Left hindlimb (tissue), 1 donor: ENCODE measurements around the gene FAM222A.
"Not testable (repeated sequence)": the region's sequence is repeated elsewhere in the genome, so short reads cannot be mapped to it uniquely, and the experiment has no call there.

Experiments used
- DNase-seq: peaks from one replicate; pipeline ENCODE4 v3.0.0-alpha.2; 2018

The FAM222A gene

DNA sequence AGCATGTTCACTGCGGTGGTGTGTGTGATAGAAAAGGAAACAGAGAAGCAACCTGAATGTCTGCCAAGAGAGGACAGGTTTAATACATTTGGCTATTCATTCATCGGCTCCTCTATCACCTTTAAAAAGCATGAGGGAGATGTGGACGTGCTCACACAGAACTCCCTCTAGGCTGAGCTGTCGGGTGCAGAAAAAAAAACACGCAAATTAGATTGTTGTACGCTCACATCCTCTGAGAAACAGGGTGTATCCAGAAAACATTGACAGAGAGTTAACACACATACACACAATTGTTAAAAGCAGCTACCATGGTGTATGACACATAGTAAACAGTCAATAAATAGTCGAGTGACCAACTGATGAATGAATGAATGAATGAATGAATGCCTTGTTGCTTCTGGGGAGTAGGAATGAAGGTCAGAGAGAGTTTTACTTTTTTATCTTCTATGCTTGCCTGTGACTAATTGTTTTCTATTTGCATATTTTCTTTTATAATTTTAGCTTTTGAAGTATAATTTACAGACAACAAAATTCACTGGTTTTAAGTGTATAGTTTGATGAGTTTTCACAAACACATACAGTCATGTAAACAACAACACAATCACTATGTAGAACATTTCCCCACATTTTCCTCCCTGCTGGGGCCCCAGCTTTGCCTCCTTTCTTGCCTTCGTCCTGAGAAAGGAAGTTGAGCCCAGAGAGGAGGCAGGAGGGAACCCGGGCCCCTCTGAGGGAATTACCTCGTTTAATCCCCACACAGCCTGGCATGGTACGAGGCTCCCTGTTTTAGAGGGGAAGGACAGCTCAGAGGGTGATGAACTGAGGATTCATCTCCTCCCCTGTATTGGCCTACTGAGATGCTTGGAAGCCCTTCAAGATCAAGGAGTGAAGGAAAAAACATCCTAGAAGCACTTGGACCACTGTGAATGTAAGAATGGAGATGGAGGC lies 19.7 kb upstream of the FAM222A start:
- no peak for DNase-seq

DNA sequence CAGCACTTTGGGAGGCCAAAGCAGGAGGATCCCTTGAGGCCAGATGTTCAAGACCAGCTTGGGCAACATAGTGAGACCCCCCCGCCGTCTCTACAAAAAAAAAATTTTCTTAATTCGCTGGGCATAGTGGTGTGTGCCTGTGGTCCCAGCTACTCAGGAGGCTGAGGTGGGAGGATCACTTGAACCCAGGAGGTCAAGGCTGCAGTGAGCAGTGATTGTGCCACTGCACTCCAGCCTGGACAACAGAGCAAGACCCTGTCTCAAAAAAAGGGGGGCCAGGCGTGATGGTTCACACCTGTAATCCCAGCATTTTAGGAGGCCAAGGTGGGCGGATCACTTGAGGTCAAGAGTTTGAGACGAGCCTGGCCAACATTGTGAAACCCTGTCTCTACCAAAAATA lies 19.0 kb upstream of the FAM222A start:
- DNase-seq: not testable (repeated sequence)

DNA sequence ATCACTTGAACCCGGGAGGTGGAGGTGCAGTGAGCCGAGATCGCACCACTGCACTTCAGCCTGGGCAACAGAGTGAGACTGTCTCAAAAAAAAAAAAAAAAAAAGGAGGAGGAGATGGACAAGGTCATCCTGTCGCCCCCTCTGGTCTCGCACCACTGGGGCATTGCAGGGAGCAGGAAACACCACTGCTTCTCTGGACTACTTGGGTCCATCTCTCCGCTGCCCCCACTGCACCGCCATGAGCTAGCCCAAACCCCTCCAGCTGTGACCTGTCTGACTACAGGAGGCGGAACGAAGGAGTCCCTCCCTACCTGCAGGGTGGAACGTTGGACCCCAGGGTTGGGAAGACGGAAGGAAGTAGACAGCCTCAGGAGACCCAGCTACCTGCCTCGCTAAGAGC lies 18.2 kb upstream of the FAM222A start:
- DNase-seq: no peak

DNA sequence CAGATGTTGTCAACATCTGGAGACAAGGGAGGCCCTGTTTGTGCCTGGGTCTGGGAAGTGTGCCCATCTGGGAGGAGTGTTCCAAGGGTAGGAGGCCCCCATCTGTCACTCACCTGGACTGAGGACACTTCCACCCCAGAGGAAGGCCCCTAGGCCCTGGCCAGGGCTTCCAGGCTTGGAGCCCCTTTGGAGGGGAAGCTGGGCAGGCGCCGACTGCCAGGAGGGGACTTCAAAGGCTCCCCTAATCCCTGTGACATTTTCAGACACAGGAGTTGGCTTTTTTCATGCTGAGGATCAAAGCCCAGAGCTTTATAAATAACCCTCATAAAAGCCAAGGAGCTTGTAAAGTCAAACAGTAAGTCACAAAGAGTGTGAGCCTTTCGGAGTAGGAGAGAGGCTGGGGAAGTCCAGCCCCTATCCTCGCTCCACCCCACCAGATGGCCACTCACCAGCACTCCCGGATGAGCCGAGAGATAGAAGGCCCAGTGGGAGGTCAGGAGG lies 17.6 kb upstream of the FAM222A start:
- no peak for DNase-seq

DNA sequence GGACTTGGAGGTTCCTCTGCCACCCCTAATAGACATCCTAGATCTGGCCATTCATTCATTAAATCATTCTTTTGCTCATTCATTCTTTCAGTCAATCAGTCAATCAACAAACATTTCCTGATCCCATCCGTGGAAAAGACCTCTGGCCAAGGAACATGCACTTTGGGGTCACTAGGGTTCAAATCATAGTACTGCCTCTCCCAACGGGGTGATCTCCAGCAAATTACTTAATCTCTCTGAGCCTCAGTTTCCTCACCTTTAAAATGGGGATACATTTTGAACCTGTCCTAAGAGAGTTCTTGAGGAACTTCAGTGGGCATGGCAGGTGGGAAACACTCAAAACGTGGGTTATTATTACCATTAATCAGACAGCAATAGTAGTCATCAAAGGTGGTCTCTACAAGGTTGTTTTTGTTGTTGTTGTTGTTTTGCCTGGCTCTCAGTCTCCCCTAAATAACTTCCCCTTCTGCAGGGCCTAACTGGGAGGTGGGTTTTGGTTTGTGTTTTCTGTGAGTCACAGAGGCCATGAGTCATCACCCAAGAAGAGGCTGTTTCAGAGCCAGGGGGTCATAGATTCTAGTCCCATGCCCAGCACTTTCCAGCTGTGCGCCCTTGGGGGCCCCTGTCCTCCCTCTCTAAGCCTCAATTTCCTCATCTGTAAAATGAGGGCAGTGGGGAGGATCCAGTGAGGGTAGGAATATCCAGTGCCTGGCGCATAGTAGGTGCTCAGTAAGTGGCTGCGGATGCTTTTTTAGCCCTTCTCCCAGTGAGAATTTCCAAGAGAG lies 16.9 kb upstream of the FAM222A start:
- no peak for DNase-seq

DNA sequence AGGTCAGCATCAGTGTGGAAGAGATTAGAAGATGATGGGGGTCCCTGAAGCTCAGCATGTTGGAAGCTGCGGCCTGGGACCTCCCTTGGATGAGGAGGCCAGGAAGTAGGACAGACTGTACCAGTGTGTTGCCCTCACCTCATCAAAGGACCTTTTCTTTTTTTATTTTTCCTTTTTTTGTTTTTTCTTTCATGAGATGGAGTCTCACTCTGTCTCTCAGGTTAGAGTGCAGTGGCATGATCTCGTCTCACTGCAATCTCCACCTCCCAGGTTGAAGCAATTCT lies 16.4 kb upstream of the FAM222A start:
- no peak for DNase-seq

DNA sequence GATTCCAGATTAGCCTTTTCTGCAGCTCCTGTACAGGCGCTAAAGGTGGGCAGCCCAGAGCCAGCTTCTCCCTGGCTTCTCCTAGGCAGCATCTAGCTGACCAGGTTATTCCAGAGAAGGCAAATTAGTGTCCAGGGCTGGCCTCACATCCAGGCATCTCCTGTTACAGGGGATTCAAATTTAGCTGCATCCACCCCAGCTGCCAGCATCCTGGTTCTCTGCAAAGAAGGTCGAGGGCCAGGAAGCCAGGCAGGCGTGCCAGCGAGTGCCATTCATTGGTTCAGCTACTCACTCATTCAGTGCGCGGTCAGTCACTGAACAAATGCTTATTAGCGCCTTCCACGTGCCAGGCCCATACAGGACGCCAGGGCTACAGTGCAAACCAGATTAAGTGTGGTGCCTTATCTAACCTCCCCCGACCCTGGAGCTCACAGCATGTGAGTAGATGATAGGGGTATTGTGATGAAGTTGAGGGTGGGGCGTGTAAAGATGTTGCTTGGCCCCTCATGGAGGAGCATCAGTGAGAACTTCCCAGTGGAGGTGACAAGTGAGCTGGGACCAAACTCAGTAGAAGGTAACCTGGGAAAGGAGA lies 15.7 kb upstream of the FAM222A start:
- DNase-seq: no peak

DNA sequence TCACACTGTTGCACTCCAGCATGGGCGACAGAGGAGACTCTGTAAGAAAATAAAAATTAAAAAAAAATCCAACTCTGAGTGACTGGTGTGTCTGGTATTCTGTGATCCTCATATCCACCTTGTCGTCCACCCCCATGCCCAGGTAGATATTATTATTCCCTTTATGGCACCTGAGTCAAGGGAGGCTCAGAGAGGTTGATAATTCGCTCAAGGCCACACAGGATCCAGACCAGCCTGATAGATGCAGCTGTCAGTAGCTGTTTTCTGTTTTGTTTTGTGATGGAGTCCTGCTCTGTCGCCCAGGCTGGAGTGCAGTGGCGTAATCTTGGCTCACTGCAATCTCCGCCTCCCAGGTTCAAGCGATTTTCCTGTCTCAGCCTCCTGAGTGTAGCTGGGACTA lies 14.8 kb upstream of the FAM222A start:
- no peak for DNase-seq

DNA sequence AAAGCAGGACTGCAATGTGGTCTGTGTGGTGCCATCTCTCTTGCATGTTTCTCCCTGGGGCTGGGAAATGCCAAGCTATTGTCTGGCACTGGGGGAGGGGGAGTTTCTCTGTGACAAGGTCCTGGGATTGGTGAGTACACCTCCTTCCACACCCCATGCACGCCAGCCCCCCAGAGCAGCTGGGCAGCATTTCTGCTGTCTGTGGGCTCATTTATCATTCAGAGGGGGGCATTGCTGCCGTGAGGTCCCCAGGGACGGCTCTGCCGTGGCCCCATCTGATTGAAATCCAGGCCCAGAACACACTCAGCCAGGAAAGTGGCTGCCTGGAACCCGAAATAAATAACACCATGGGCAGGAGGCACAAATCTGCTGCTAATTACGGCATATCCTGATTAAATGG lies 12.6 kb upstream of the FAM222A start:
- no peak for DNase-seq

DNA sequence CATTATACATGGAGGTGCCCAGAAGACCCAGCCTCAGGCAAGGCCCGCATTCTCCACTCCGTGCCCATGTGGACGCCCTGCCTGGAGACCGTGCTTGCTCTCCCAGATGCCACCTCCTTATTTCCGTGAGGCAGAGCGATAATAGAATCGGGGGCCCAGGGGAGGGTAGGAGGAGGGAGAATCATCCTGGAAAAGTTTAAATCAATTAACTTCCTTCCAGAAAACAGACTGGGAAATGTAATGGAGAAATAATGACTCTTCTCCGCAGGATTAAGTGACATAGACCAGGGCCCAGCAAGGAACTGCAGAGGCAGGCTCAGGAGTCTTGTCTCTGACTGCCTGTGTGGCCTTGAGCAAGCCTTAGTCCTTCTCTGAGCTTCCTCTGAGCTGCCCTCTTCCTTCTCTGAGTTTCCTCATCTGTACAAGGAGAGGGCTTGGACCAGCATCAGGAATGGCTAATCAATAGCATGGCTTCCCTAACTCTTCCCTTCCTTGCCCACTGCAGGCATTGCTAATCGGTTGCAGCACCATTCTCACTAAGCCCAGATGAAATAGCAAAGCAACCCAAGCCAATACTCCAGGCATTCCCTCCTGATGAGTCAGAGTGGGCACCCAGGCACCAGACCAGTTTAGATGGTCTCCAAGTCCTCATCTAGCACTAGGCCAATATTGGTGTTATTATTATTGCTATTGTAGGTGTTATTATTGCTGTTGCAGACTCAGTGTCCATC lies 11.3 kb upstream of the FAM222A start:
- no peak for DNase-seq

DNA sequence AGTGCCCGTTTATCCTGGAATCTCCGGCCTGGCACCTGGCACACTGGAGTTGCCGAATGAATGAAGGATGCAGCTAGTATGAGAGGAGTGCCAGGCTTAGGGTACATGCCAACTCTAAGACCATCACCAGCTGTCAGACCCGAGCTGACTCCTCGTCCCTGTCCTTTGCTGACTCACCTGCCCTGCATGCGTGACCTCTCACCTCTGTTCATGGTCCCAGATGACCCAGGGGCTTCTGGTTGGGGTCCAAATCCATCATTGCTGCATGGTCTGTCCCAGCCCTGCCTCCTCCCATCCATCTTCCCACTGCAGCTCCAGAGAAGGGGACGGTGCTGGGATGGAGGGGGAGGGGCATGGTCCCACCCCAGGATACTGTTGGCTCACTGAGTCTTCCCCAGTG lies 9.9 kb upstream of the FAM222A start:
- no peak for DNase-seq

DNA sequence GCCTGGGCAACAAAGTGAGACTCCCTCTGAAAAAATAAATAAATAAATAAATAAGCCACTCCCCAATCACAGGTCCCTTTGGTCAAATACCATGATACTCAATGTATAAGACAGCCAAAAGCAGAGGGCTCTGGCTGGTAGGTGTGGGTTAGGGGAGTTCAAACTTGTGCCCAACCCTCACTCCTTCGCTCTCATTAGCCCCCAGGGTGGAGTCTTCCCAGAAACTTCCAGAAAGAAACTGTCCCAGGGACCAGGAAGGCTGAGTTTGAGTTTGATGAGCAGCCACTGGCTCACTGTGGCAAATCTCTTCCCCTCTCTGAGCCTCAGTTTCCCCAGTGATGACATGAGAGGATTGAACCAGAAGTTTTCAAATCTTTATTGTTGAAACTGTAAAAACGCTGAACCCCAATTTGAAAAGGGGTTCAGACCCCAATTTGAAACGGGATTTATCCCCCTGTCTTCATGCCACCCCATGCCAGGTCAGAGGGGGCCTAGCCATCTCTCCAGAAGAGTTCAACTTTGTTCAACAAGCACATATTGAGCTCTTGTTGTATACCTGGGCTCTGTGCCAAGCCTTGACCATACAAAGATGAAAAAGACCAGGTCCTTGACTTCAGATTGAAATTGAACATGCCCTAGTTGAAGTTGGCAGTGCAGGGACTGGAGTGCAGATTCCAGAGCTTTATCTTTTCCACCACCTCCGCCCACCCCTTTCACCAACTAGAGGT lies 9.1 kb upstream of the FAM222A start:
- no peak for DNase-seq

DNA sequence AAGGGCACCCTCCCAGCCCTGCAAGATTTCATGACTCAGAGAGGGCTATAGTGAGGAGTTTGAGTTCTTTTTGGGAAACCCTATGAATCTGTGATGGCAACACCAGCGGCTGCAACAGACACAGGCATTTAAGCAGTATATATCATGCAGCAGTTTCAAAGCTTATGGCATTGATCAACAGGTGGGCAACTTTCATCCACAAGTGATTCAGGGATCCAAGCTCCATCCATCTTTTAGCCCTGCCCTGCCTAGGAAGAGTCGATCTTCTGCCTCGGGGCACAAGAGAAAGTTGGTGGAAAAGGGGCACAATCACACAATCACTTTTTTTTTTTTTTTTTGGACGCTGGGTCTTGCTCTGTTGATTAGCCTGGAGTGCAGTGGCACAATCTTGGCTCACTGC lies 8.3 kb upstream of the FAM222A start:
- DNase-seq: no peak

DNA sequence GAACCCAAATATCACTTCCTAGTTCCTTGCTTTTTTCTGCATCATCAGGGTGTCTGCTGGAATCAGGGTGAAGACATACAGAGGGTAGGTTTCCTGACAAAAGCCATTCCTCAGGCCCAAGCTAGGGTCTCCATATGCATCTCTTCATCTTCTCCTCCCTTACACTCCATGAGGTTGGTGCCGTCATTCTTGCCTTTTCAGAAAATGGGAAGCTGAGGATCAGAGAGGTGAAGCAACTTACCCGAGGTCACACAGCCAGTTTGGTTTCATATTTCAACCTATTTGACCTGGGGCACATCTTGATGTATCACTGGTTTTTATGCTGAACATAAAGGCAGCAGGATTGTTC lies 7.3 kb upstream of the FAM222A start:
- no peak for DNase-seq

DNA sequence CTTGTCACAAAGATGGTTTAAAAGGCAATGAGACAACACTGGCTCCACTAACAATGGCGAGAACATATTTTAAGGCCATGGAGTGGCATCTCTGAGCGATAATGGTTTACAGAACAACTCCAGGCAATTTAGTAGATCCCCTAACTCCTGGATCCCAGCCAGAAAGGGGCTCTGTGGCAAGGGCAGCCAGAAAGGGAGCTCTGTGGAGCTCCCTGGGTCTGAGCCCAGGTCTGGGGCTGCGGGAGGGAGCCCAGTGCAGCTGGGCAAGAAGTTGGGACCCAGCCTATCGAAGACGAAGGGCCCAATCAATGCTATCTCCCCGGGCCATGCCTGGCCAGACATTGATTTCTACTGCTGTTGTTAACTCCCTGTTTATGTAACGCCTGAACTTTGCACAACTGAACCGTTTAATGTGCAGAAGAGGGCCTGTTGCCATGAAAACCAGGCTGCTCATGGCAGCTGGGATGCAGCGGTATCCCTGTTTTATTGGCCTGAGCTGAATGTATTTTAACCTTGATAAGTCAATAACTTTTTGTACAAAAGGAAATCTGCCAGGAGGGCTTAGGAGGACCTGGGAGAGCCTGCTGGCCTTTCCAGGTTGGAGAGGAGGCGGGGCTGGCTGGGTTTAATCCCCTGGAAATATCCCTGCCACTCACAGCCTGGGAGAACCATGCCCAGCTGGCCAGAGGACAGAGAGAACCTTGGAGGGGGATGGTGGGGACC lies 6.7 kb upstream of the FAM222A start:
- no peak for DNase-seq

DNA sequence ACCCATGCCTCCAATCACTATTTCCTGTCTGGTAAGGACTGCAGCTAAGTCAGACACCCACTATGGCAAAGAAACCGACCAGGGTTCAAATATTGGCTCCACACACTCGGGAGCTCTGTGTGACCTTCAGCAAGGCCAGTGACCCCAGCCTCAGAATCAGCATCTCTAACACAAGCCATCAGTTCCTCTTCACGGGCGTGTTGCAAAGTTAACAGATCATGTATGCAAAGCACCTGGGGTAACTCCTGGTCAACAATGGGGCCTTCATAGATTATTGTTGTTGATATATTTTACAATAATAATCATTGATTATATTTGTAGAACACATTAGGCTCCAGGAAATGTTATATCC lies 6.2 kb upstream of the FAM222A start:
- no peak for DNase-seq

DNA sequence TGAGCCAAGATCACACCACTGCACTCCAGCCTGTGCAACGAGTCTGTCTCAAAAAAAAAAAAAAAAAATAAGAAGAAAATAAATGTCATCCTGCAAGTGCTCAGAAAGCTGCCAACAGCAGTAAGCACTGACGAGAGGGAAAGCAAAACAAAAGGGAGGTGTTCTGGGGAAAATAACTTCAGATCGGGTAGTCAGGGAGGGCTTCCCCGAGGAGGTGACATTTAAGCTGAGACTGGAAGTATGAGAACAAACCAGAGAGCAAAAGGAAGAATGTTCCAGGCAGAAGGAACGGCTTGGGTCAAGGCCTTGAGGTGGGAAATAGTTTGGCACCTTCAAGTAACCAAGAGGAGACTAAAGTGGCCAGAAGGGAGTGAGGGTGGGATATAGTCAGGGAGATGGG lies 4.7 kb upstream of the FAM222A start:
- DNase-seq: no peak

DNA sequence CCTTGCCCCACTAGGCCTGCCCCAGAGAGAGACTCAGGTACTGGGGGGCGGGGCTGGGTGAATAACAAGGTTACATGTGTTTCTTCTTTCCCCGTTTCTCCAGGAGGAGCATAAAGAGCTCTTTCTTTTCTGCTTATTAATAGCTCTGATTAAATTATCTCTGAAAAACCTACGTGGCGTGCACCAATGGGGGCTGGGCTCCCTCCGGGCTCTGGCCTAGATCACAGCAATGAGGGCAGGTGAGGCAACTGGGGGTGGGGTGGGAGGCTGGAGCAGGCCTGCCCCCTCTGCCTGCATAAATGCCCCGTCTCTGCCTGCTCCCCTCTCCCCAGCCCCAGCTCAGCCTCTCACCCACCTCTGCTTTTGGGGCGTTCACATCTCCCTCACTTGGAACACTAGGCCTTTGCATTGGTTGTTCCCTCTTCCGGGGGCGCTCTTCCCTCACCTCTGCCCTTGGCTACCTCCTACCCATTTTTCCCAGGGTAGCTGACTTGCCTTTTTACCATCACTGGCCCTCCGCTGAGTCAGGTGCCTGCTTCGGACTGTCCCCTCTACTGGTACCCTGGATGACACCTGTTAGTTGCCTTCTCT lies 4.1 kb upstream of the FAM222A start:
- no peak for DNase-seq

DNA sequence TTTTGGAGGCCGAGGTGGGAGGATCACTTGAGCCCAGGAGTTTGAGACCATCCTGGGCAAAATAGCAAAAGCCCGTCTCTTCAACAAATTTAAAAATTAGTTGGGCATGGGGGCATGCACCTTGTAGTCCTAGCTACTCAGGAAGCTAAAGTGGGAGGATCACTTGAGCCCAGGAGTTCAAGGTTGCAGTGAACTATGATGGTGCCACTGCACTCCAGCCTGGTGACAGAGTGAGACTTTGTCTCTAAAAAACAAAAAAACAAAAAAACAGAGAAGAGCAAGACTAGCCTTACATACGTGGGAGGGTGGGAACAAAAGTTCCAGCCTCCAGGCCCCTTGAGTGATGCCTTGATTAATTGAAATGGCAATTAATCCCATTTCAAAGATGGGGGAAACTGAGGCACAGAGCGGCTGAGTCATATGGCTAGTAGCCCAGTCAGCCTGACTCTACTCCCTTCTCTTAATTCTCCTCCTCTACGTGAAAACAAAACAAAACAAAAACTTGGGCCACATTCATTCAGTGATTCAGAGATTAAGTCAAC lies 3.3 kb upstream of the FAM222A start:
- no peak for DNase-seq

DNA sequence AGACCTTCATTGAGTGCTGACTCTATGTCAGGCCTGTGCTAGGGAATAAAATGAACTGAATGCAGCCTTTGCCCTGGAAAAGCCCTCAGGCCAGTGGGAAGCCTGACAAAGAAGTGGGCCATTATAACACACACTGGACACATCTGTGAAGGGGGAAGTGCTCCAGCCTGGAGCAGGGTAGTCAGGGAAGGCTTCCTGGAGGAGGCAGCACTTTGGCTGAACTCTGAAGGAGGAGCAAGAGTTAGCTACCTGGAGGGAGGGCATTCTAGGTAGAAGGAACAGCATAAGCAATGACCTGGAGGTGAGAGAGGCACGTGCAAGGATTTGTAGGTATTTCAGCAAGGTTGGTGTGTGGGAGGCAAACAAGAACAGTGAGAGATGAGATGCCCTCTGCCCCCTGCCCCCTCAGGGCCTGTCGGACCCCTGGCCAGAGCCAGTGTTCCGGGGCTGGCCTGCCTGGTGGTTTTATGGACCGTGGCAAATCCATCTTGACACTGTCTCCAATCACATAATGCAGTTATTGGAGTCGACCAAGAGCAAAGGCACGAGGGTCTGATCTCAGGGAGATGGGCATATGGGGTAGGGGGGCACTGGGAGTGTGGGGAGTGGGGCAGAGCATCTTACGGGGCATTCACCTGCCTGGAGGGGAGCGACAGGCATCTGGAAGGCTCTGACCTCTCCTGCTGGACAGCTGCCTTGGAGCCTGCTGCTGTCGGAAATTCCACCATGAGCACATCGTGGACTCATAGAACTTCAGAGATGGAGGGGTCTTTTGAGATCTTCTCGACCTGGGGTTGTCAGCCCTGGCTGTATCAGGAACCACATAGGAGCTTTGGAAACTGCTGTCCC lies 2.7 kb upstream of the FAM222A start:
- DNase-seq: no peak
